ENCODE measurements around the gene ATP5MC2. TPM values are rescaled to one million over a fixed set of nuclear protein-coding genes. Genes with fewer than 3 reads are reported as not detected.
"Not testable (repeated sequence)": the region's sequence is repeated elsewhere in the genome, so short reads cannot be mapped to it uniquely, and the experiment has no call there.

The ATP5MC2 gene
- total RNA-seq, 2 experiments from 2014 or later: 226 to 241 TPM

GRCh38 chr12:53683494-53683893, 7.6 kb upstream of the ATP5MC2 start:
- H3K36me3 Mint-ChIP-seq: no peaks in the 10 kb centered on the region
- POLR2A ChIA-PET: no interaction called here
- ATAC-seq (ENCODE audit: low read depth): no peak
- no peaks in the 10 kb centered on the region for H3K9me3 Mint-ChIP-seq
- peaks cover 32% of the 10 kb centered on the region for H3K27me3 Mint-ChIP-seq
- H3K4me3 Mint-ChIP-seq: no peak overlapping the region
- DNase-seq: no peak
- no peak overlapping the region for H3K27ac Mint-ChIP-seq
- no peaks in the 10 kb centered on the region for H3K4me1 Mint-ChIP-seq

GRCh38 chr12:53680061-53680460, 4.2 kb upstream of the ATP5MC2 start:
- H3K27me3 Mint-ChIP-seq: peaks cover 37% of the 10 kb centered on the region
- H3K4me1 Mint-ChIP-seq; H3K36me3 Mint-ChIP-seq; ATAC-seq (ENCODE audit: low read depth); H3K9me3 Mint-ChIP-seq; DNase-seq; H3K27ac Mint-ChIP-seq; POLR2A ChIA-PET; H3K4me3 Mint-ChIP-seq: not testable (repeated sequence)

- DNase-seq (no peak), ATAC-seq (ENCODE audit: low read depth) (no peak)
- peaks cover 17% of the 10 kb centered on the region for H3K4me1 Mint-ChIP-seq
- POLR2A ChIA-PET: interaction anchor here (0.6 to 1.0 kb wide), 2 partner anchors 51 to 100 kb away, joined by 3 read pairs; no protein-coding TSS in a partner anchor
- peaks cover 31% of the 10 kb centered on the region for H3K27me3 Mint-ChIP-seq
- peaks cover 9% of the 10 kb centered on the region for H3K36me3 Mint-ChIP-seq
- no peaks in the 10 kb centered on the region for H3K9me3 Mint-ChIP-seq
- H3K4me3 Mint-ChIP-seq: peak overlapping the region; percentile 35
- H3K27ac Mint-ChIP-seq: no peak overlapping the region
These were observed 1.9 kb upstream of the ATP5MC2 start for GRCh38 chr12:53677800-53678148.

GRCh38 chr12:53677016-53677799, 1.3 kb upstream of the ATP5MC2 start:
- Mint-ChIP-seq H3K27ac (no peak overlapping the region), H3K4me1 (peaks cover 17% of the 10 kb centered on the region), H3K4me3 (peak overlapping the region; percentile 90), H3K36me3 (peaks cover 14% of the 10 kb centered on the region), H3K9me3 (no peaks in the 10 kb centered on the region), H3K27me3 (peaks cover 31% of the 10 kb centered on the region)
- DNase-seq: no peak
- ATAC-seq (ENCODE audit: low read depth): no peak
- POLR2A ChIA-PET: interaction anchor here (0.6 kb wide), 1 partner anchor 100 kb away, joined by 3 read pairs; no protein-coding TSS in a partner anchor

GRCh38 chr12:53676656-53677015, 753 bp upstream of the ATP5MC2 start:
- H3K4me1 Mint-ChIP-seq: peaks cover 18% of the 10 kb centered on the region
- POLR2A ChIA-PET: interaction anchor here (1.4 to 1.6 kb wide), 3 partner anchors 53 to 134 kb away, joined by 6 to 12 read pairs (median 9); no protein-coding TSS in a partner anchor

GRCh38 chr12:53674977-53675700, 744 bp downstream of the ATP5MC2 start:
- H3K27ac Mint-ChIP-seq: peak overlapping the region; percentile 93
- no peak for DNase-seq
- peak overlapping the region; percentile 90 for H3K4me3 Mint-ChIP-seq
- ATAC-seq (ENCODE audit: low read depth): no peak
- H3K36me3 Mint-ChIP-seq: peaks cover 20% of the 10 kb centered on the region
- H3K9me3 Mint-ChIP-seq: no peaks in the 10 kb centered on the region
- H3K27me3 Mint-ChIP-seq: peaks cover 28% of the 10 kb centered on the region
- POLR2A ChIA-PET: interaction anchor here (0.6 to 1.6 kb wide), 12 partner anchors 8 to 324 kb away, joined by 3 to 12 read pairs (median 4); partner anchors contain the start of genes ATF7 and TARBP2
- H3K4me1 Mint-ChIP-seq: peaks cover 22% of the 10 kb centered on the region

More at GRCh38 chr12:53676656-53677015, 753 bp upstream of the ATP5MC2 start:
- peaks cover 28% of the 10 kb centered on the region for H3K27me3 Mint-ChIP-seq
- ATAC-seq (ENCODE audit: low read depth) (no peak), DNase-seq (peak; percentile 48)
- H3K9me3 Mint-ChIP-seq: no peaks in the 10 kb centered on the region
- no peak overlapping the region for H3K27ac Mint-ChIP-seq
- peak overlapping the region; percentile 90 for H3K4me3 Mint-ChIP-seq
- peaks cover 15% of the 10 kb centered on the region for H3K36me3 Mint-ChIP-seq

- DNase-seq: no peak
- Mint-ChIP-seq H3K4me1 (peaks cover 14% of the 10 kb centered on the region), H3K9me3 (no peaks in the 10 kb centered on the region), H3K27ac (no peak overlapping the region), H3K4me3 (no peak overlapping the region), H3K36me3 (peaks cover 41% of the 10 kb centered on the region), H3K27me3 (no peaks in the 10 kb centered on the region)
- ATAC-seq (ENCODE audit: low read depth): no peak
- POLR2A ChIA-PET: interaction anchor here (0.6 kb wide), 1 partner anchor 24 kb away, joined by 3 read pairs; no protein-coding TSS in a partner anchor
These were observed 4.9 kb downstream of the ATP5MC2 start for GRCh38 chr12:53670971-53671370.

- Mint-ChIP-seq H3K4me1 (peaks cover 14% of the 10 kb centered on the region), H3K27ac (no peak overlapping the region), H3K36me3 (peaks cover 47% of the 10 kb centered on the region), H3K4me3 (no peak overlapping the region), H3K27me3 (no peaks in the 10 kb centered on the region), H3K9me3 (no peaks in the 10 kb centered on the region)
- ATAC-seq (ENCODE audit: low read depth): no peak
- no peak for DNase-seq
- POLR2A ChIA-PET: interaction anchor here (0.6 kb wide), 1 partner anchor 25 kb away, joined by 3 read pairs; no protein-coding TSS in a partner anchor
These were observed 5.6 kb downstream of the ATP5MC2 start for GRCh38 chr12:53670308-53670707.

GRCh38 chr12:53667080-53667479, 8.8 kb downstream of the ATP5MC2 start:
- POLR2A ChIA-PET: interaction anchor here (0.7 to 0.8 kb wide), 2 partner anchors 9 to 33 kb away, joined by 3 to 5 read pairs; partner anchors contain the start of gene ATP5MC2
- Mint-ChIP-seq H3K4me3 (no peak overlapping the region), H3K4me1 (peaks cover 5% of the 10 kb centered on the region), H3K36me3 (peaks cover 55% of the 10 kb centered on the region), H3K27ac (no peak overlapping the region), H3K27me3 (no peaks in the 10 kb centered on the region), H3K9me3 (no peaks in the 10 kb centered on the region)
- DNase-seq (no peak), ATAC-seq (ENCODE audit: low read depth) (no peak)

GRCh38 chr12:53664936-53665335, 10.9 kb downstream of the ATP5MC2 start:
- ATAC-seq (ENCODE audit: low read depth) (no peak), DNase-seq (no peak)
- POLR2A ChIA-PET: no interaction called here
- H3K9me3 Mint-ChIP-seq: no peaks in the 10 kb centered on the region
- no peak overlapping the region for H3K27ac Mint-ChIP-seq
- no peak overlapping the region for H3K4me3 Mint-ChIP-seq
- peaks cover 50% of the 10 kb centered on the region for H3K36me3 Mint-ChIP-seq
- H3K27me3 Mint-ChIP-seq: no peaks in the 10 kb centered on the region
- no peaks in the 10 kb centered on the region for H3K4me1 Mint-ChIP-seq

- Mint-ChIP-seq H3K27ac (no peak overlapping the region), H3K27me3 (no peaks in the 10 kb centered on the region), H3K9me3 (no peaks in the 10 kb centered on the region), H3K36me3 (peaks cover 43% of the 10 kb centered on the region), H3K4me1 (no peaks in the 10 kb centered on the region), H3K4me3 (no peak overlapping the region)
- no peak for DNase-seq
- no peak for ATAC-seq (ENCODE audit: low read depth)
- POLR2A ChIA-PET: interaction anchor here (0.6 kb wide), 1 partner anchor 11 kb away, joined by 3 read pairs; no protein-coding TSS in a partner anchor
These were observed 11.7 kb downstream of the ATP5MC2 start for GRCh38 chr12:53664191-53664590.

- Mint-ChIP-seq H3K27ac (no peak overlapping the region), H3K27me3 (no peaks in the 10 kb centered on the region), H3K4me3 (no peak overlapping the region), H3K4me1 (no peaks in the 10 kb centered on the region), H3K36me3 (peaks cover 23% of the 10 kb centered on the region), H3K9me3 (no peaks in the 10 kb centered on the region)
- DNase-seq (no peak), ATAC-seq (ENCODE audit: low read depth) (no peak)
- POLR2A ChIA-PET: interaction anchor here (1.3 kb wide), 1 partner anchor 78 kb away, joined by 3 read pairs; no protein-coding TSS in a partner anchor
These were observed 15.8 kb downstream of the ATP5MC2 start for GRCh38 chr12:53660041-53660440.

GRCh38 chr12:53659571-53659981, 16.3 kb downstream of the ATP5MC2 start:
- H3K27me3 Mint-ChIP-seq: no peaks in the 10 kb centered on the region
- H3K4me1 Mint-ChIP-seq: no peaks in the 10 kb centered on the region
- no peak overlapping the region for H3K4me3 Mint-ChIP-seq
- no peak overlapping the region for H3K27ac Mint-ChIP-seq
- no peak for DNase-seq
- POLR2A ChIA-PET: interaction anchor here (1.3 kb wide), 1 partner anchor 79 kb away, joined by 3 read pairs; no protein-coding TSS in a partner anchor
- ATAC-seq (ENCODE audit: low read depth): no peak
- peaks cover 20% of the 10 kb centered on the region for H3K36me3 Mint-ChIP-seq
- no peaks in the 10 kb centered on the region for H3K9me3 Mint-ChIP-seq

Data from activated naive CD8-positive, alpha-beta T cell treated with anti-CD3 and anti-CD28 coated beads, Interleukin-2, amount 10 ng/mL, durations not matched to agents 7 days and 5 days (primary cell).